H1 (cell line): ENCODE results near the gene KRTAP1-3. TPM values are rescaled to one million over a fixed set of nuclear protein-coding genes. Genes with fewer than 3 reads are reported as not detected.

Experiments
- CTCF ChIA-PET: fragments of 300-600 bp; sonication (Branson Sonifier 250); formaldehyde crosslinking; loops from one replicate; lab custom pipeline; 2021; ENCODE audit not compliant: partially characterized antibody; lab: Charles Lee
- POLR2A ChIA-PET: fragments of 300-600 bp; sonication (Branson Sonifier 250); formaldehyde crosslinking; loops from one replicate; lab custom pipeline; 2021; ENCODE audit warnings: inconsistent platforms; ENCODE audit not compliant: partially characterized antibody; lab: Charles Lee
- DNase-seq, 2 experiments: peaks; one replicate each; pipeline versions ENCODE4 v3.0.0 to v3.0.0-alpha.2; 2010 to 2022; ENCODE audit warnings: low spot score in 2 of 2, low read depth in 1 of 2, mixed read lengths in 1 of 2
- FAIRE-seq: peaks from 2 replicates; lab custom pipeline; 2011; peaks lifted over from hg19 to GRCh38; lab: Jason Lieb, UNC
- H2AFZ ChIP-seq: 2 replicates; pipeline ENCODE4 v1.8.1; 2012; ENCODE audit warnings: low read length, inconsistent platforms
- H2AK5ac ChIP-seq: 2 replicates; pipeline ENCODE4 v1.6.1; 2013; ENCODE audit warnings: low read depth, low read length
- H2BK120ac ChIP-seq: replicated peaks from 2 replicates; pipeline ENCODE3; 2013; ENCODE audit warnings: low read depth, low read length, inconsistent platforms
- H2BK12ac ChIP-seq: 2 replicates; pipeline ENCODE4 v1.6.1; 2013; ENCODE audit warnings: low read depth, low read length
- H2BK15ac ChIP-seq: 2 replicates; pipeline ENCODE4 v1.6.1; 2013; ENCODE audit warnings: low read length
- H2BK20ac ChIP-seq: 2 replicates; pipeline ENCODE4 v1.6.1; 2013; ENCODE audit warnings: low read length
- H2BK5ac ChIP-seq: 2 replicates; pipeline ENCODE4 v1.6.1; 2013; ENCODE audit warnings: low read depth, low read length
- H3K14ac ChIP-seq: 2 replicates; pipeline ENCODE4 v1.6.1; 2013; ENCODE audit warnings: inconsistent platforms; ENCODE audit not compliant: insufficient read length
- H3K18ac ChIP-seq: 2 replicates; pipeline ENCODE4 v1.6.1; 2013; ENCODE audit warnings: low read length; ENCODE audit errors: extremely low read depth
- H3K23ac ChIP-seq: 2 replicates; pipeline ENCODE4 v1.6.1; 2013; ENCODE audit warnings: inconsistent platforms; ENCODE audit not compliant: insufficient read length
- H3K23me2 ChIP-seq: 2 replicates; pipeline ENCODE4 v1.6.1; 2013; ENCODE audit warnings: low read depth, low read length
- H3K27ac ChIP-seq: 2 replicates; pipeline ENCODE4 v1.6.1; 2011; ENCODE audit warnings: low read depth, low read length, inconsistent platforms
- H3K27me3 ChIP-seq, 4 experiments: replicated peaks in 1 of 4; 1 replicate in 1 of 4; 2 replicates in 3 of 4; pipeline versions ENCODE4 v1.6.1 to v1.8.1; 2011 to 2013; ENCODE audit warnings: low read length in 3 of 4, mild to moderate bottlenecking in 3 of 4, inconsistent platforms in 2 of 4, mixed read lengths in 2 of 4, moderate library complexity in 1 of 4; ENCODE audit not compliant: control insufficient read depth in 3 of 4, insufficient read depth in 3 of 4; ENCODE audit errors: extremely low read depth in 1 of 4
- H3K36me3 ChIP-seq, 4 experiments: 2 replicates each; pipeline versions ENCODE4 v1.6.1 to v1.8.1; 2011 to 2013; ENCODE audit warnings: mild to moderate bottlenecking in 4 of 4, low read length in 3 of 4, moderate library complexity in 2 of 4, control low read depth in 1 of 4, inconsistent platforms in 1 of 4; ENCODE audit not compliant: insufficient read depth in 4 of 4, control insufficient read depth in 2 of 4
- H3K4ac ChIP-seq: replicated peaks from 2 replicates; pipeline ENCODE3; 2013; ENCODE audit warnings: low read length, low read depth, mixed read lengths, inconsistent platforms; ENCODE audit not compliant: insufficient read length
- H3K4me1 ChIP-seq, 4 experiments: replicated peaks in 1 of 4; 1 replicate in 1 of 4; 2 replicates in 3 of 4; pipeline versions ENCODE4 v1.6.1 to v1.8.1; 2011 to 2013; ENCODE audit warnings: low read length in 3 of 4, inconsistent platforms in 2 of 4, mixed read lengths in 1 of 4; ENCODE audit not compliant: insufficient read depth in 4 of 4, control insufficient read depth in 3 of 4
- H3K4me2 ChIP-seq, 2 experiments: 2 replicates each; pipeline versions ENCODE4 v1.6.1 to v1.8.1; 2011 to 2013; ENCODE audit warnings: low read depth in 2 of 2, low read length in 2 of 2, control low read depth in 1 of 2, inconsistent platforms in 1 of 2, mild to moderate bottlenecking in 1 of 2; ENCODE audit not compliant: insufficient read depth in 1 of 2
- H3K4me3 ChIP-seq, 4 experiments: fragments of 200-600, 300-600 bp in 1 of 4; sonication (generic), shearing (Covaris generic), sonication (Bioruptor Twin) in 1 of 4; 2 replicates each; pipeline versions ENCODE4 v1.5.1 to v1.8.1; 2011 to 2016; ENCODE audit warnings: low read length in 4 of 4, low read depth in 3 of 4, control low read depth in 2 of 4, inconsistent platforms in 2 of 4, mild to moderate bottlenecking in 2 of 4, mixed read lengths in 1 of 4, moderate library complexity in 1 of 4; ENCODE audit not compliant: insufficient read depth in 2 of 4; ENCODE audit errors: extremely low read depth in 1 of 4
- H3K56ac ChIP-seq: replicated peaks from 2 replicates; pipeline ENCODE3; 2013; ENCODE audit warnings: low read depth, mild to moderate bottlenecking, mixed read lengths, low read length, inconsistent platforms; ENCODE audit not compliant: insufficient read length
- H3K79me1 ChIP-seq: 2 replicates; pipeline ENCODE4 v1.6.1; 2013; ENCODE audit warnings: low read depth, low read length, control low read depth
- H3K79me2 ChIP-seq, 2 experiments: 2 replicates each; pipeline versions ENCODE4 v1.6.1 to v1.8.1; 2012 to 2013; ENCODE audit warnings: low read length in 2 of 2, mild to moderate bottlenecking in 2 of 2, inconsistent platforms in 1 of 2; ENCODE audit not compliant: insufficient read depth in 2 of 2, control insufficient read depth in 1 of 2
- H3K9ac ChIP-seq, 4 experiments: replicated peaks in 1 of 4; 1 replicate in 1 of 4; 2 replicates in 3 of 4; pipeline versions ENCODE4 v1.6.1 to v1.8.1; 2011 to 2013; ENCODE audit warnings: low read depth in 3 of 4, low read length in 3 of 4, control low read depth in 2 of 4, mild to moderate bottlenecking in 2 of 4, moderate library complexity in 2 of 4, inconsistent platforms in 1 of 4; ENCODE audit errors: extremely low read depth in 1 of 4
- H3K9me3 ChIP-seq, 2 experiments: 2 replicates each; pipeline versions ENCODE4 v1.6.1 to v1.8.1; 2012 to 2013; ENCODE audit warnings: mild to moderate bottlenecking in 2 of 2, moderate library complexity in 2 of 2, control low read depth in 1 of 2, inconsistent platforms in 1 of 2, low read depth in 1 of 2, low read length in 1 of 2, mixed read lengths in 1 of 2; ENCODE audit not compliant: insufficient read depth in 2 of 2
- H4K20me1 ChIP-seq, 2 experiments: replicated peaks in 1 of 2; 2 replicates each; pipeline versions ENCODE3 to v1.8.1; 2011 to 2013; ENCODE audit warnings: inconsistent platforms in 2 of 2, low read length in 2 of 2, mild to moderate bottlenecking in 1 of 2; ENCODE audit not compliant: insufficient read depth in 2 of 2, control insufficient read depth in 1 of 2
- H4K5ac ChIP-seq: 2 replicates; pipeline ENCODE4 v1.6.1; 2013; ENCODE audit warnings: low read length, low read depth, mixed read lengths, inconsistent platforms; ENCODE audit not compliant: insufficient read length
- H4K8ac ChIP-seq: 2 replicates; pipeline ENCODE4 v1.8.0; 2013; ENCODE audit warnings: mild to moderate bottlenecking, moderate library complexity, low read length, inconsistent platforms; ENCODE audit not compliant: insufficient read depth; ENCODE audit errors: extremely low read depth
- H4K91ac ChIP-seq: replicated peaks from 2 replicates; pipeline ENCODE3; 2013; ENCODE audit warnings: low read length, mixed read lengths, inconsistent platforms; ENCODE audit not compliant: insufficient read length
- JUND ChIP-seq: IDR thresholded peaks from 2 replicates; pipeline ENCODE4 v1.6.1; 2011; ENCODE audit warnings: mild to moderate bottlenecking, improper control_type of control experiment, low read length
- KDM4A ChIP-seq: IDR thresholded peaks from one replicate; pipeline ENCODE4 v1.7.1; 2012; ENCODE audit warnings: low read depth, mild to moderate bottlenecking, moderate library complexity, low read length, inconsistent platforms; ENCODE audit not compliant: severe bottlenecking
- WGBS, 2 experiments: shearing (Covaris generic) in 1 of 2; methylation state at CpG; one replicate each; pipeline versions ENCODE4 v1.1.6 to v1.1.7; 2013 to 2015; ENCODE audit warnings: low lambda C conversion rate in 2 of 2, mixed read lengths in 2 of 2, inconsistent platforms in 1 of 2, low coverage in 1 of 2, missing lambda C conversion rate in 1 of 2; ENCODE audit not compliant: insufficient replicate concordance in 2 of 2, insufficient coverage in 1 of 2, insufficient read length in 1 of 2; ENCODE audit errors: extremely low coverage in 1 of 2, missing lambda C conversion rate in 1 of 2; 5-methylcytosine and 5-hydroxymethylcytosine counted together
- polyA plus RNA-seq, 7 experiments: library from polyadenylated mRNA; depleted of rRNA in 3 of 7; stranded (reverse) in 5 of 7; unstranded in 2 of 7; fragments of >200 nt in 5 of 7; fragments of 200-250 nt in 2 of 7; gene quantifications; 1 replicate in 5 of 7; 2 replicates in 1 of 7; 4 replicates in 1 of 7; pipeline versions ENCODE4 v1.2.1 to v1.2.3, GENCODE V29; 2011 to 2013; ENCODE audit warnings: missing spikeins in 2 of 7, mixed read lengths in 2 of 7
- total RNA-seq: library from RNA; stranded (reverse); fragmentation: NEBNext Ultra II Directional; extraction: Animal tissue kit (Norgen Biotek cat#: 25700); gene quantifications from 2 replicates; pipeline ENCODE4 v1.2.1, GENCODE V29; 2021

KRTAP1-3 gene
- total and polyA plus RNA-seq, 2 of the 8 experiments (the other 6 are each of a cell fraction or from before 2014, with no cell fraction given) = not detected

DNA sequence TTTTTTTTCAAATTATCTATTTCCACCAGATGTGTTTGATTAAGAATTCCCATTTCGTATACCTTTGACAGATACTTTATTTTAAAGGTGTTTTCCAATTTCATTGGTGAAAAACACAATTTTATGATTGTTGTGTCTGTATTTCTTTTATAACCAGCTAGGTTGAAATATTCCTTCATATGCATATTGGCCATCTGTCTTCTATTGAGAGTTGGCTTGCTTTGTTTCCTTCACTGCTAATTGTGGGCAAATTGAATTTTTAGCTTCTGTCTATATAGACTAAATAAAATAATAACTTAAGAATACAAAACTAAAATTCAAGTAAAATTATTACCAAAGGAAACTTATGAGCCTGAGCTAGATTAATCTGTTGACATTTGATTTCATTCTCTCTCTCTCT, 39.6 kb downstream of the KRTAP1-3 start:
- Histone ChIP-seq H3K4me2 (no peak overlapping the region), H4K91ac (no peak overlapping the region), H4K5ac (no peak overlapping the region), H2BK20ac (no peak overlapping the region), H4K20me1 (no peaks in the 10 kb centered on the region), H3K9ac (no peak overlapping the region), H2AFZ (no peak overlapping the region), H3K36me3 (no peaks in the 10 kb centered on the region), H2BK5ac (no peak overlapping the region), H3K23ac (no peak overlapping the region), H3K18ac (no peak overlapping the region), H3K4me3 (no peak overlapping the region), H3K4me1 (peaks cover 0 to 2% (median 0%) of the 10 kb centered on the region in 4 experiments; a peak in 2 of 7 replicates), H3K79me1 (no peaks in the 10 kb centered on the region), H3K4ac (no peak overlapping the region), H3K14ac (no peak overlapping the region), H4K8ac (no peak overlapping the region), H2BK12ac (no peak overlapping the region), H3K56ac (no peak overlapping the region), H3K27me3 (no peaks in the 10 kb centered on the region), H2BK120ac (no peak overlapping the region), H2BK15ac (no peak overlapping the region), H2AK5ac (no peak overlapping the region), H3K27ac (no peak overlapping the region), H3K79me2 (no peaks in the 10 kb centered on the region), H3K9me3 (no peaks in the 10 kb centered on the region), H3K23me2 (no peaks in the 10 kb centered on the region)
- CTCF ChIA-PET = interaction anchor here (1.0 to 1.6 kb wide), 2 partner anchors 32 to 212 kb away, joined by 3 to 4 read pairs; no protein-coding TSS in a partner anchor
- POLR2A ChIA-PET = interaction anchor here (0.7 kb wide), 1 partner anchor 30 kb away, joined by 3 read pairs; no protein-coding TSS in a partner anchor
- no peak for FAIRE-seq
- TF ChIP-seq KDM4A (no peak), JUND (no peak)
- DNase-seq = no peak
- WGBS, 2 experiments = 53% methylated on average over 1 of the region's 1 CpG; no CpG with 5 or more reads in 1 of the 2 experiments
